ENCODE results near the gene ALG10.
"Not testable (repeated sequence)": the region's sequence is repeated elsewhere in the genome, so short reads cannot be mapped to it uniquely, and the experiment has no call there.

The ALG10 gene

GRCh38 chr12:34022079-34022830 is at the start of gene ALG10:
Gene ALG10 (plus strand): TSS chr12:34022496. CDS start chr12:34022600, 104 bp downstream.
- peak; percentile 96 for DNase-seq

- DNase-seq: not testable (repeated sequence)
Observed at GRCh38 chr12:33972884-33973283, 49.4 kb upstream of the ALG10 start.

- no peak for DNase-seq
Observed at GRCh38 chr12:33977887-33978286, 44.4 kb upstream of the ALG10 start.

GRCh38 chr12:33988197-33988805 is 34.0 kb upstream of the ALG10 start:
- DNase-seq: no peak

- DNase-seq: no peak
Observed at GRCh38 chr12:33988913-33989312, 33.4 kb upstream of the ALG10 start.

- DNase-seq: no peak
Observed at GRCh38 chr12:33994857-33995808, 27.2 kb upstream of the ALG10 start.

GRCh38 chr12:34008835-34009234 is 13.5 kb upstream of the ALG10 start:
- not testable (repeated sequence) for DNase-seq

- DNase-seq: no peak
Observed at GRCh38 chr12:34016361-34016760, 5.9 kb upstream of the ALG10 start.

GRCh38 chr12:34021071-34021470 is 1.2 kb upstream of the ALG10 start:
- DNase-seq: no peak

GRCh38 chr12:34027661-34028060 is 5.4 kb downstream of the ALG10 start:
- DNase-seq: not testable (repeated sequence)

- no peak for DNase-seq
Observed at GRCh38 chr12:34030591-34030990, 8.3 kb downstream of the ALG10 start.

- peak; percentile 0 for DNase-seq
Observed at GRCh38 chr12:34033628-34034296, 11.5 kb downstream of the ALG10 start.

GRCh38 chr12:34038357-34038756 is 16.1 kb downstream of the ALG10 start:
- peak; percentile 2 for DNase-seq

- no peak for DNase-seq
Observed at GRCh38 chr12:34046570-34046969, 24.3 kb downstream of the ALG10 start.

- not testable (repeated sequence) for DNase-seq
Observed at GRCh38 chr12:34047855-34048254, 25.6 kb downstream of the ALG10 start.

- DNase-seq: no peak
Observed at GRCh38 chr12:34048714-34049113, 26.4 kb downstream of the ALG10 start.

GRCh38 chr12:34051486-34051885 is 29.2 kb downstream of the ALG10 start:
- DNase-seq: no peak

- DNase-seq: no peak
Observed at GRCh38 chr12:34054938-34055337, 32.6 kb downstream of the ALG10 start.
